Adrenal gland (tissue), 12 donors: ENCODE results near the gene MAGI1. TPM values are rescaled to one million over a fixed set of nuclear protein-coding genes. Genes with fewer than 3 reads are reported as not detected.

Source experiments
- DNase-seq, 7 donors: peaks; one replicate each; pipeline ENCODE4 v3.0.0-alpha.2; 2019 to 2020
- H3K27ac ChIP-seq, 5 donors: fragments of 200-600 bp; sonication (generic) in 4 of 5; 1 replicate in 3 of 5; 2 replicates in 2 of 5; pipeline versions ENCODE4 v1.5.1 to v1.8.0; 2016 to 2020; ENCODE audit warnings: mild to moderate bottlenecking in 1 of 5
- H3K27me3 ChIP-seq: fragments of 200-600 bp; 2 replicates; pipeline ENCODE4 v1.8.0; 2021
- H3K36me3 ChIP-seq, 2 donors: fragments of 200-600 bp; replicated peaks in 1 of 2; 1 replicate in 1 of 2; 2 replicates in 1 of 2; pipeline versions ENCODE4 v1.5.1 to v1.8.0; 2018 to 2022
- H3K4me1 ChIP-seq, 2 donors: fragments of 200-600 bp; replicated peaks in 1 of 2; 1 replicate in 1 of 2; 2 replicates in 1 of 2; pipeline versions ENCODE4 v1.5.1 to v1.8.0; 2018 to 2021
- H3K4me3 ChIP-seq, 4 donors: fragments of 200-600 bp; sonication (generic) in 3 of 4; one replicate each; pipeline ENCODE4 v1.5.1; 2016 to 2018
- H3K9me3 ChIP-seq, 3 donors: fragments of 200-600 bp; sonication (generic) in 1 of 3; replicated peaks in 1 of 3; 1 replicate in 2 of 3; 2 replicates in 1 of 3; pipeline versions ENCODE4 v1.5.1 to v1.8.0; 2016 to 2021
- POLR2A ChIP-seq, 2 donors: fragments of 450-650 bp; IDR thresholded peaks; one replicate each; pipeline ENCODE4 v1.6.1; 2017; ENCODE audit warnings: antibody characterized with exemption in 2 of 2, mild to moderate bottlenecking in 2 of 2, moderate library complexity in 1 of 2
- WGBS, 4 donors: extraction: QIAGEN DNeasy Blood & Tissue Kit in 2 of 4; methylation state at CpG; one replicate each; pipeline versions ENCODE4 v1.1.5 to v1.1.7; 2013 to 2017; 5-methylcytosine and 5-hydroxymethylcytosine counted together
- intact Hi-C, 2 donors: fragments of 100-400 bp; cut with DNase I; formaldehyde crosslinking; loops; one replicate each; pipeline versions ENCODE4 v1.14.1 to v1.15.0; 2022 to 2023
- polyA plus RNA-seq, 3 donors: library from polyadenylated mRNA; stranded (reverse); fragments of 200-250 nt in 2 of 3; fragments of 350-450 nt in 1 of 3; fragmentation: Illumina TruSeq in 1 of 3; extraction: RNeasy Lipid Tissue Mini Kit (QIAGEN cat#74804) in 1 of 3; gene quantifications; one replicate each; pipeline ENCODE4 v1.2.3, GENCODE V29; 2013 to 2014
- total RNA-seq, 9 donors: library from RNA; depleted of rRNA in 4 of 9; stranded (reverse); fragments of >200 nt in 4 of 9; fragments of 120-200 nt in 1 of 9; fragmentation: NEBNext Ultra II Directional in 1 of 9; extraction: Animal tissue kit (Norgen Biotek cat#: 25700) in 1 of 9; gene quantifications; one replicate each; pipeline versions ENCODE4 v1.1.0 to v1.2.4, GENCODE V29; 2013 to 2023
- TF ChIP-seq, protein P1 (sequence below), 6 experiments: fragments of 450-650 bp in 4 of 6; fragments of 200-600 bp in 2 of 6; sonication (generic) in 1 of 6; IDR thresholded peaks; 1 replicate in 5 of 6; 2 replicates in 1 of 6; pipeline versions ENCODE4 v1.5.1 to v1.8.0; 2016 to 2021; ENCODE audit warnings: antibody characterized with exemption in 6 of 6, mild to moderate bottlenecking in 2 of 6, moderate library complexity in 1 of 6
- donor health status: healthy with polysubstance abuse.
- donor health status: Bipolar disorder and iron deficiency.
- donor health status: DM: yes; HTN: yes; CAD: no.
- donor health status: DM: no; HTN: no; CAD: no.
- donor health status: DM: no; HTN: no; CAD: no.
- donor health status: DM: yes; HTN: yes; CAD: no.

Gene MAGI1
- total and polyA plus RNA-seq, 12 donors = 4.8 to 31.6 (median 18.5) TPM

DNA sequence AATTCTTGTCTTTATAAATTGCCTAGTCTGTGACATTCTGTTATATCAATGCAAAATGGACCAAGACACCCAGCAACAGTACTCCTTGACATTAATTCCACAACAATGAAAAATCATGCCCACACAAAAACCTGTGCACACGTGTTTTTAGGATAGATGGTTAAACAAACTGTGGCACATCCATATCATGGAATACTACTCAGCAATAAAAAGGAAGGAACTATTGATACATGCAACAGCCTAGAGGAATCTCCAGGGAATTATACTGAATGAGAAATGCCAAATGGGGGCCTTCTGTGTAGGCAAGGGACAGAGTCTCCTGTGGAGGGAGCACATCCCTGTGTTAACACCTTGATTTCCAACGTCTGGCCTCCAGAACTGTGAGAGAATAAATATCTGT is 388.5 kb downstream of the MAGI1 start:
- H3K27ac ChIP-seq = no peak overlapping the region
- WGBS, 4 donors = 90 to 94% (median 92%) methylated on average over 2 of the region's 2 CpGs
- H3K4me1 ChIP-seq = no peaks in the 10 kb centered on the region
- H3K36me3 ChIP-seq = no peaks in the 10 kb centered on the region
- no peak overlapping the region for H3K4me3 ChIP-seq
- TF ChIP-seq POLR2A (IDR thresholded peaks at IDR 0.05) = no peak
- TF ChIP-seq, protein P1, sequence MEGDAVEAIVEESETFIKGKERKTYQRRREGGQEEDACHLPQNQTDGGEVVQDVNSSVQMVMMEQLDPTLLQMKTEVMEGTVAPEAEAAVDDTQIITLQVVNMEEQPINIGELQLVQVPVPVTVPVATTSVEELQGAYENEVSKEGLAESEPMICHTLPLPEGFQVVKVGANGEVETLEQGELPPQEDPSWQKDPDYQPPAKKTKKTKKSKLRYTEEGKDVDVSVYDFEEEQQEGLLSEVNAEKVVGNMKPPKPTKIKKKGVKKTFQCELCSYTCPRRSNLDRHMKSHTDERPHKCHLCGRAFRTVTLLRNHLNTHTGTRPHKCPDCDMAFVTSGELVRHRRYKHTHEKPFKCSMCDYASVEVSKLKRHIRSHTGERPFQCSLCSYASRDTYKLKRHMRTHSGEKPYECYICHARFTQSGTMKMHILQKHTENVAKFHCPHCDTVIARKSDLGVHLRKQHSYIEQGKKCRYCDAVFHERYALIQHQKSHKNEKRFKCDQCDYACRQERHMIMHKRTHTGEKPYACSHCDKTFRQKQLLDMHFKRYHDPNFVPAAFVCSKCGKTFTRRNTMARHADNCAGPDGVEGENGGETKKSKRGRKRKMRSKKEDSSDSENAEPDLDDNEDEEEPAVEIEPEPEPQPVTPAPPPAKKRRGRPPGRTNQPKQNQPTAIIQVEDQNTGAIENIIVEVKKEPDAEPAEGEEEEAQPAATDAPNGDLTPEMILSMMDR (IDR thresholded peaks at IDR 0.05) = no peak
- H3K9me3 ChIP-seq = peaks cover 0 to 13% (median 10%) of the 10 kb centered on the region in 3 donors
- intact Hi-C loops = no loop called here
- no peaks in the 10 kb centered on the region for H3K27me3 ChIP-seq
- DNase-seq = no peak

DNA sequence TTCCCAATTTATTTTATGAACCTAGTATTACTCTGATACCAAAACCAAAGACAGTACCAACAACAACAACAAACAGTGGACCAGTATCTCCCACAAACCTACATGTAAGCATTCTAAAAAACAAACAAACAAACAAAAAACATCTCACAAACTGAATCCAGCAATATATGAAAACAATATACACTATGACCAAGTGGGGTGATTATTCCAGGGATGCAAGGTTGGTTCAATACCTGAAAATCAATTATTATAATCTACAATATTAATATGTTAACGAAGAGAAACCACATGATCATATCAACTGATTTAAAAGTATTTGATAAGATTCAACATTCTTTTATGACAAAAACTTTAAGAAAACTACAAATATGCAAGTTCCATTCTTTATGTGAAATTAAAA is 391.3 kb downstream of the MAGI1 start:
- Histone ChIP-seq H3K36me3 (no peaks in the 10 kb centered on the region), H3K4me1 (no peaks in the 10 kb centered on the region), H3K27ac (no peak overlapping the region), H3K9me3 (peaks cover 0 to 13% (median 10%) of the 10 kb centered on the region in 3 donors), H3K4me3 (no peak overlapping the region), H3K27me3 (no peaks in the 10 kb centered on the region)
- TF ChIP-seq, protein P1 (IDR thresholded peaks at IDR 0.05) = no peak
- no peak for TF ChIP-seq POLR2A (IDR thresholded peaks at IDR 0.05)
- no peak for DNase-seq
- 91 to 98% (median 97%) methylated on average over 1 of the region's 1 CpG for WGBS, 4 donors
- intact Hi-C loops = no loop called here

DNA sequence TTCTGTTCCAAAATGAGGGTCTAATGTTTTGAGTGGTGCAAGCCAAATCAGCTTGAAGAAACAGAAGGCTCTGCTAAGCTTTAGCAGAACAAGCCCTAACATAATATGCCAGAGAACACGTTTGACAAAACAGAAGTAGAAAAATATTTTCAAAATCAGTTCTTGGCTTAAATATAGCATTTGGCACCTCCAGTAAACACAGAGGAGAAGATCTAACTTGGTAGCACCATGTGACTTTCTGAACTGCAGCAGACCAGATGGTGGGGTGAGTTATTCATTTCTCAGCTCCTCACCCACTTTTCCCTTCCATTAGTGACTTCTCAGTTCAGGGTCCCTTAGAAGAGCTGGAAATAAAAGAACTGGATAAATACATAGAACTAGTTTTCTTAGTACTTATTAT is 395.8 kb downstream of the MAGI1 start:
- Histone ChIP-seq H3K4me3 (no peak overlapping the region), H3K4me1 (no peaks in the 10 kb centered on the region), H3K36me3 (no peaks in the 10 kb centered on the region), H3K9me3 (peaks cover 0 to 13% (median 10%) of the 10 kb centered on the region in 3 donors), H3K27me3 (no peaks in the 10 kb centered on the region), H3K27ac (no peak overlapping the region)
- no peak for DNase-seq
- TF ChIP-seq, protein P1 (IDR thresholded peaks at IDR 0.05) = no peak
- TF ChIP-seq POLR2A (IDR thresholded peaks at IDR 0.05) = no peak
- 59 to 74% (median 70%) methylated on average over 1 of the region's 1 CpG for WGBS, 4 donors
- intact Hi-C loops = no loop called here

DNA sequence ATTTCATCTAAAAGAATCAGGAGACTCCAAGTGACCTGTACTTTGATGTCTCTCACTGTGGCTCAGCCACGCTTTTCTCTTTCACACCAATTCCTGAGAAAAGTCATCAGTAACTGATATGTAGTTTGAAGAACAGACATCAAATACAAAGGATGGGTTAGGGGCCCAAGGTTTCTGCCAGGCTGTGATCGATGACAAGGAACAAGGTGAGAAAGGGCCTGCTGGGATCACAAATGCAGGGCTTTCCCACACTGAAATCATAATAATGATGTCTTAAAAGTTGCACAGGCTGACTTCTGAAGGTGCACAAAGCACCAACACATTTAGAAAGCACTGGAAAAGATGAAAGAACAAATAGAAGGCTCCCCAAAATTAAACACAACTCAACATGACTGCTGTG is 396.9 kb downstream of the MAGI1 start:
- 67 to 76% (median 70%) methylated on average over 2 of the region's 2 CpGs for WGBS, 4 donors
- no peaks in the 10 kb centered on the region for H3K4me1 ChIP-seq
- H3K4me3 ChIP-seq = no peak overlapping the region
- H3K27ac ChIP-seq = no peak overlapping the region
- H3K36me3 ChIP-seq = no peaks in the 10 kb centered on the region
- intact Hi-C loops = no loop called here
- H3K27me3 ChIP-seq = no peaks in the 10 kb centered on the region
- H3K9me3 ChIP-seq = peaks cover 0 to 6% (median 3%) of the 10 kb centered on the region in 3 donors
- TF ChIP-seq, protein P1 (IDR thresholded peaks at IDR 0.05) = no peak
- TF ChIP-seq POLR2A (IDR thresholded peaks at IDR 0.05) = no peak
- DNase-seq = no peak
